ENCODE measurements around the gene NEK10. TPM values are rescaled to one million over a fixed set of nuclear protein-coding genes. Genes with fewer than 3 reads are reported as not detected.

The NEK10 gene
- total and polyA plus RNA-seq, 12 donors: 0.16 to 4.8 (median 0.65) TPM

DNA sequence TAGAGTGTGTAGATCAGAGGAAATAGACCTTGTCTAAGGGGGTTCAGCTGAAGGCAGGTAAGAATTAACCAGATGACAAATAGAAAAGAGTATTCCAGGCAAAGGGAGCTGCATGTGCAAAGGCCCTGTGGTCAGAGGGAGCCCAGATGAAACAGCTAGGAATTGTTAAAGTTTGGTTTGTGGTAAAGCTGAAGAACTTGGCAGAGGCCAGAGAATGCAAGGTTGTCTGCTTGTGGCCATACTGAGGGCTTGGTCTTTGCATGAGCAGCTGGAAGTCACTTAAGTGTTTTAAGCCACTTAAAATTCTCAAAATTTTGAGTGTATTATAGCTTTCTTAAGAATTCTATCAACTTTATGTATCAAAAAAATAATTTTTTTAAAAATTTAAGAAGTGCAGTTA is 116.5 kb downstream of the NEK10 start:
- no peak overlapping the region for H3K4me3 ChIP-seq
- no peaks in the 10 kb centered on the region for H3K9me3 ChIP-seq (replicated peaks in 1 of 3)
- no peak for DNase-seq
- no peaks in the 10 kb centered on the region for H3K27me3 ChIP-seq
- H3K27ac ChIP-seq: no peak overlapping the region
- no peaks in the 10 kb centered on the region for H3K36me3 ChIP-seq (replicated peaks in 1 of 2)
- intact Hi-C loops (cut with DNase I): no loop called here
- H3K4me1 ChIP-seq (replicated peaks in 1 of 2): no peaks in the 10 kb centered on the region
- no peak for TF ChIP-seq POLR2A (IDR thresholded peaks at IDR 0.05)
- no peak for TF ChIP-seq CTCF (IDR thresholded peaks at IDR 0.05)

GRCh38 chr3:27244374-27244773 is 124.8 kb downstream of the NEK10 start:
- intact Hi-C loops (cut with DNase I): no loop called here

GRCh38 chr3:27239951-27240350 is 129.2 kb downstream of the NEK10 start:
- H3K4me3 ChIP-seq: no peak overlapping the region
- no peak overlapping the region for H3K27ac ChIP-seq
- TF ChIP-seq POLR2A (IDR thresholded peaks at IDR 0.05) (no peak), CTCF (IDR thresholded peaks at IDR 0.05) (no peak)
- H3K36me3 ChIP-seq (replicated peaks in 1 of 2): no peaks in the 10 kb centered on the region
- H3K9me3 ChIP-seq (replicated peaks in 1 of 3): peaks cover 0 to under 1% (median 0%) of the 10 kb centered on the region in 3 donors
- no peak for DNase-seq
- no peaks in the 10 kb centered on the region for H3K4me1 ChIP-seq (replicated peaks in 1 of 2)
- H3K27me3 ChIP-seq: no peaks in the 10 kb centered on the region
- intact Hi-C loops (cut with DNase I): no loop called here

More at GRCh38 chr3:27244374-27244773, 124.8 kb downstream of the NEK10 start:
- no peaks in the 10 kb centered on the region for H3K27me3 ChIP-seq
- TF ChIP-seq CTCF (IDR thresholded peaks at IDR 0.05) (no peak), POLR2A (IDR thresholded peaks at IDR 0.05) (no peak)
- no peaks in the 10 kb centered on the region for H3K4me1 ChIP-seq (replicated peaks in 1 of 2)
- WGBS, 4 donors: 71 to 85% (median 71%) methylated on average over 1 to 2 of the region's 2 CpGs
- no peaks in the 10 kb centered on the region for H3K36me3 ChIP-seq (replicated peaks in 1 of 2)
- H3K9me3 ChIP-seq (replicated peaks in 1 of 3): no peaks in the 10 kb centered on the region
- no peak overlapping the region for H3K27ac ChIP-seq
- no peak for DNase-seq
- H3K4me3 ChIP-seq: no peak overlapping the region

GRCh38 chr3:27228805-27229204 is 140.4 kb downstream of the NEK10 start:
- peaks cover 0 to 6% (median 4%) of the 10 kb centered on the region in 3 donors for H3K9me3 ChIP-seq (replicated peaks in 1 of 3)
- intact Hi-C loops (cut with DNase I): no loop called here
- no peak for DNase-seq
- H3K36me3 ChIP-seq (replicated peaks in 1 of 2): no peaks in the 10 kb centered on the region
- 72 to 87% (median 76%) methylated on average over 2 of the region's 2 CpGs for WGBS, 4 donors
- TF ChIP-seq POLR2A (IDR thresholded peaks at IDR 0.05) (no peak), CTCF (IDR thresholded peaks at IDR 0.05) (no peak)
- H3K27ac ChIP-seq: no peak overlapping the region
- no peaks in the 10 kb centered on the region for H3K4me1 ChIP-seq (replicated peaks in 1 of 2)
- no peaks in the 10 kb centered on the region for H3K27me3 ChIP-seq
- no peak overlapping the region for H3K4me3 ChIP-seq

Data from adrenal gland (tissue), 12 donors.